Neural progenitor cell (in vitro differentiated cells): Measurements from ENCODE around the gene COL24A1. TPM values are rescaled to one million over a fixed set of nuclear protein-coding genes. Genes with fewer than 3 reads are reported as not detected.

Experiments
- DNase-seq: peaks from one replicate; pipeline ENCODE4 v3.0.0-alpha.2; 2016; ENCODE audit warnings: low spot score
- H2AFZ ChIP-seq: fragments of 200-600 bp; sonication (generic); replicated peaks from 2 replicates; pipeline ENCODE4 v1.6.1; 2016; ENCODE audit warnings: antibody characterized with exemption
- H3F3A ChIP-seq: fragments of 200-600 bp; sonication (generic); 2 replicates; pipeline ENCODE4 v1.6.1; 2016; ENCODE audit warnings: antibody characterized with exemption, low read depth
- H3K27ac ChIP-seq: fragments of 200-600 bp; sonication (generic); 2 replicates; pipeline ENCODE4 v1.5.1; 2016; ENCODE audit warnings: mild to moderate bottlenecking
- H3K27me3 ChIP-seq: fragments of 200-600 bp; sonication (generic); 2 replicates; pipeline ENCODE4 v1.6.1; 2016; ENCODE audit warnings: mild to moderate bottlenecking, moderate library complexity
- H3K36me3 ChIP-seq: fragments of 200-600 bp; sonication (generic); 2 replicates; pipeline ENCODE4 v1.5.1; 2016
- H3K4me1 ChIP-seq: fragments of 200-600 bp; sonication (generic); 2 replicates; pipeline ENCODE4 v1.6.1; 2016; ENCODE audit warnings: mixed run types
- H3K4me2 ChIP-seq: fragments of 200-600 bp; sonication (generic); 2 replicates; pipeline ENCODE4 v1.6.1; 2016
- H3K4me3 ChIP-seq: fragments of 200-600 bp; sonication (generic); 2 replicates; pipeline ENCODE4 v1.5.1; 2016
- H3K79me2 ChIP-seq: fragments of 200-600 bp; sonication (generic); 2 replicates; pipeline ENCODE4 v1.6.1; 2016; ENCODE audit warnings: low read depth
- H3K9ac ChIP-seq: fragments of 200-600 bp; sonication (generic); 2 replicates; pipeline ENCODE4 v1.6.1; 2016
- H3K9me3 ChIP-seq: fragments of 200-600 bp; sonication (generic); 2 replicates; pipeline ENCODE4 v1.5.1; 2016; ENCODE audit warnings: low read depth
- H4K20me1 ChIP-seq: fragments of 200-600 bp; sonication (generic); 2 replicates; pipeline ENCODE4 v1.6.1; 2016; ENCODE audit warnings: low read depth
- H3K27ac Mint-ChIP-seq: 3 replicates; pipeline ENCODE4 v1.8.0; 2021; ENCODE audit warnings: mixed read lengths
- H3K27me3 Mint-ChIP-seq: 2 replicates; pipeline ENCODE4 v1.8.0; 2022; ENCODE audit warnings: low read depth, mild to moderate bottlenecking, inconsistent platforms, moderate library complexity, mixed read lengths; ENCODE audit not compliant: insufficient read depth
- H3K36me3 Mint-ChIP-seq: 3 replicates; pipeline ENCODE4 v1.8.0; 2021; ENCODE audit warnings: mixed read lengths
- H3K4me1 Mint-ChIP-seq: 3 replicates; pipeline ENCODE4 v1.8.0; 2021; ENCODE audit warnings: mixed read lengths
- H3K4me3 Mint-ChIP-seq: 3 replicates; pipeline ENCODE4 v1.8.0; 2021; ENCODE audit warnings: mild to moderate bottlenecking, moderate library complexity, mixed read lengths
- H3K9me3 Mint-ChIP-seq: 3 replicates; pipeline ENCODE4 v1.8.0; 2020; ENCODE audit warnings: mixed read lengths
- EZH2 ChIP-seq: fragments of 200-600 bp; sonication (generic); IDR thresholded peaks from 2 replicates; pipeline ENCODE4 v1.6.1; 2017; ENCODE audit warnings: antibody characterized with exemption, mild to moderate bottlenecking, moderate library complexity
- EZH2phosphoT487 ChIP-seq: fragments of 200-600 bp; sonication (generic); IDR thresholded peaks from 2 replicates; pipeline ENCODE4 v1.6.1; 2017; ENCODE audit warnings: antibody characterized with exemption
- total RNA-seq: library from RNA; depleted of rRNA; stranded (reverse); fragments of >200 nt; gene quantifications from 2 replicates; pipeline ENCODE4 v1.2.3, GENCODE V29; 2015; ENCODE audit warnings: low replicate concordance
- TF ChIP-seq, protein P1 (sequence below): fragments of 200-600 bp; sonication (generic); IDR thresholded peaks from 2 replicates; pipeline ENCODE4 v1.5.1; 2017; ENCODE audit warnings: antibody characterized with exemption, mild to moderate bottlenecking

Gene COL24A1
- total RNA-seq, 1 donor from 2014 or later = not detected

GRCh38 chr1:86062453-86062852 is 94.1 kb downstream of the COL24A1 start:
- Histone ChIP-seq H3K9me3 (no peaks in the 10 kb centered on the region), H3K27me3 (no peaks in the 10 kb centered on the region), H4K20me1 (no peaks in the 10 kb centered on the region), H3K4me2 (no peak overlapping the region), H3K4me1 (peaks cover 36% of the 10 kb centered on the region), H3K4me3 (no peak overlapping the region), H3K27ac (no peak overlapping the region), H3K79me2 (no peaks in the 10 kb centered on the region), H2AFZ (peak overlapping the region; percentile 69), H3K36me3 (no peaks in the 10 kb centered on the region), H3F3A (no peaks in the 10 kb centered on the region), H3K9ac (no peak overlapping the region)
- H3K4me3 Mint-ChIP-seq = no peak overlapping the region
- no peaks in the 10 kb centered on the region for H3K36me3 Mint-ChIP-seq
- H3K4me1 Mint-ChIP-seq = no peaks in the 10 kb centered on the region
- H3K27me3 Mint-ChIP-seq = peaks cover 2% of the 10 kb centered on the region
- H3K27ac Mint-ChIP-seq = no peak overlapping the region
- TF ChIP-seq, protein P1, sequence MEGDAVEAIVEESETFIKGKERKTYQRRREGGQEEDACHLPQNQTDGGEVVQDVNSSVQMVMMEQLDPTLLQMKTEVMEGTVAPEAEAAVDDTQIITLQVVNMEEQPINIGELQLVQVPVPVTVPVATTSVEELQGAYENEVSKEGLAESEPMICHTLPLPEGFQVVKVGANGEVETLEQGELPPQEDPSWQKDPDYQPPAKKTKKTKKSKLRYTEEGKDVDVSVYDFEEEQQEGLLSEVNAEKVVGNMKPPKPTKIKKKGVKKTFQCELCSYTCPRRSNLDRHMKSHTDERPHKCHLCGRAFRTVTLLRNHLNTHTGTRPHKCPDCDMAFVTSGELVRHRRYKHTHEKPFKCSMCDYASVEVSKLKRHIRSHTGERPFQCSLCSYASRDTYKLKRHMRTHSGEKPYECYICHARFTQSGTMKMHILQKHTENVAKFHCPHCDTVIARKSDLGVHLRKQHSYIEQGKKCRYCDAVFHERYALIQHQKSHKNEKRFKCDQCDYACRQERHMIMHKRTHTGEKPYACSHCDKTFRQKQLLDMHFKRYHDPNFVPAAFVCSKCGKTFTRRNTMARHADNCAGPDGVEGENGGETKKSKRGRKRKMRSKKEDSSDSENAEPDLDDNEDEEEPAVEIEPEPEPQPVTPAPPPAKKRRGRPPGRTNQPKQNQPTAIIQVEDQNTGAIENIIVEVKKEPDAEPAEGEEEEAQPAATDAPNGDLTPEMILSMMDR = no peak
- no peak for TF ChIP-seq EZH2phosphoT487
- TF ChIP-seq EZH2 = no peak
- H3K9me3 Mint-ChIP-seq = no peaks in the 10 kb centered on the region
- no peak for DNase-seq

GRCh38 chr1:86061551-86061990 is 95.0 kb downstream of the COL24A1 start:
- no peaks in the 10 kb centered on the region for H4K20me1 ChIP-seq
- no peaks in the 10 kb centered on the region for H3K79me2 ChIP-seq
- H3K27ac ChIP-seq = no peak overlapping the region
- no peaks in the 10 kb centered on the region for H3K36me3 ChIP-seq
- H3K4me2 ChIP-seq = no peak overlapping the region
- H3K27me3 ChIP-seq = no peaks in the 10 kb centered on the region
- H2AFZ ChIP-seq = no peak overlapping the region
- peaks cover 36% of the 10 kb centered on the region for H3K4me1 ChIP-seq
- no peak overlapping the region for H3K4me3 Mint-ChIP-seq
- H3F3A ChIP-seq = no peaks in the 10 kb centered on the region
- no peaks in the 10 kb centered on the region for H3K36me3 Mint-ChIP-seq
- no peak overlapping the region for H3K9ac ChIP-seq
- no peaks in the 10 kb centered on the region for H3K27me3 Mint-ChIP-seq
- H3K9me3 ChIP-seq = no peaks in the 10 kb centered on the region
- H3K27ac Mint-ChIP-seq = no peak overlapping the region
- TF ChIP-seq EZH2phosphoT487 (no peak), EZH2 (no peak)
- TF ChIP-seq, protein P1 = no peak
- no peak for DNase-seq
- H3K4me3 ChIP-seq = no peak overlapping the region
- H3K4me1 Mint-ChIP-seq = no peaks in the 10 kb centered on the region
- no peaks in the 10 kb centered on the region for H3K9me3 Mint-ChIP-seq

GRCh38 chr1:86054396-86054795 is 102.2 kb downstream of the COL24A1 start:
- Mint-ChIP-seq H3K27me3 (no peaks in the 10 kb centered on the region), H3K36me3 (no peaks in the 10 kb centered on the region), H3K9me3 (no peaks in the 10 kb centered on the region), H3K4me1 (no peaks in the 10 kb centered on the region), H3K27ac (no peak overlapping the region), H3K4me3 (no peak overlapping the region)
- H3F3A ChIP-seq = no peaks in the 10 kb centered on the region
- H3K9ac ChIP-seq = no peak overlapping the region
- no peak overlapping the region for H2AFZ ChIP-seq
- H3K4me1 ChIP-seq = peaks cover 5% of the 10 kb centered on the region
- TF ChIP-seq EZH2 (no peak), EZH2phosphoT487 (no peak)
- TF ChIP-seq, protein P1 = no peak
- H3K4me3 ChIP-seq = no peak overlapping the region
- no peak overlapping the region for H3K27ac ChIP-seq
- DNase-seq = no peak
- no peak overlapping the region for H3K4me2 ChIP-seq
- no peaks in the 10 kb centered on the region for H3K36me3 ChIP-seq
- H4K20me1 ChIP-seq = no peaks in the 10 kb centered on the region
- H3K27me3 ChIP-seq = no peaks in the 10 kb centered on the region
- no peaks in the 10 kb centered on the region for H3K79me2 ChIP-seq
- no peaks in the 10 kb centered on the region for H3K9me3 ChIP-seq
